PFSK-1 (cell line): Measurements from ENCODE around the gene ZNF597.

Experiments
- POLR2AphosphoS5 ChIP-seq: IDR thresholded peaks from 2 replicates; pipeline ENCODE4 v1.6.1; 2012; ENCODE audit warnings: low read depth, mild to moderate bottlenecking, control low read depth, low read length, moderate library complexity
- TAF1 ChIP-seq: IDR thresholded peaks from 2 replicates; pipeline ENCODE4 v1.6.1; 2012; ENCODE audit warnings: low read length, control low read depth, borderline replicate concordance; ENCODE audit not compliant: insufficient read depth

DNA sequence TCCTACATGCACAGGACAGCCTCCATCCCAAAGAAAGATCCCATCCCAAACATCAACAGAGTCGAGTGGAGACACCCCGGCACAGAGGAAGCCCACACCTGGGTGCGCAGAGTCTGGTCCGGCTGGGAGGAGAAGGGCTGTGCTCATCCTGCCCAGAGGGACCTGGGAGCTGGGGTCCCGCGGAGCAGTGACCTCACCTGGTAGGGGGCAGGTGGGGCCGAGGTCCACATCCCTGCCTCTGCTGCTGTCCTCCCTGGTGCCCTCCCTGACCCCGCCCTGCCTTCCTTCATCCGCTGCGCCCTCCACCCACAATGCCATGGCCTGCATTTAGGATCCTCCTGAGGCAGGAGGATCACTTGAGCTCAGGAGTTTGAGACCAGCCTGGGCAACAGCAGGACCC lies 49.1 kb upstream of the ZNF597 start:
- TF ChIP-seq POLR2AphosphoS5 (no peak), TAF1 (no peak)
